ENCODE data around the gene ZNF709.

GRCh38 chr19:12494260-12494860, 9.7 kb upstream of the ZNF709 start:
- TF ChIP-seq EZH2 (IDR thresholded peaks at IDR 0.05): no peak
- no peak for TF ChIP-seq POLR2AphosphoS5 (IDR thresholded peaks at IDR 0.05; ENCODE audit: borderline replicate concordance, low read depth, low read length)
